Measurements from ENCODE around the gene ENPEP. TPM values are rescaled to one million over a fixed set of nuclear protein-coding genes. Genes with fewer than 3 reads are reported as not detected.
A peak's percentile ranks its signal among the peaks of the same experiment; 100 is the strongest.

The ENPEP gene
- total and polyA plus RNA-seq, 3 experiments from 2014 or later = not detected

DNA sequence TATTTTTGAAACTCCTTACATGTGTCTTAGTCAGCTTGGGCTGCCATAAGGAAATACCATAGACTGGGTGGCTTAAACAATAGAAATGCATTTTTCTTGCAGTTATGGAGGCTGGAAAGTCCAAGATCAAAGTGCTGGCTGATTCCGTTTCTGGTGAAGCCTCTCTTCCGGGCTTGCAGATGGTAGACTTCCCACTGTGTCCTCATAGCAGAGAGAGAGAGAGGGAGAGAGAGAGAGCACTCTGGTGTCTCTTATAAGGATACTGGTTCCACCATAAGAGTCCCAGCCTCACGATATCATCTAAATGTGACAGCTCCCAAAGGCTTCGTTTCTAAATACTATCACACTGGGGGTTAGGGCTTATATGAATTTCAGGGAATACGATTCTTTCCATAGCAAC is 39.7 kb downstream of the ENPEP start:
- H3K27ac ChIP-seq (ENCODE audit: low read depth, low read length) = no peak overlapping the region
- H3K27me3 Mint-ChIP-seq = peaks cover 3 to 7% of the 10 kb centered on the region in 2 donors
- POLR2A ChIA-PET = no interaction called here
- peak overlapping the region; percentile 86 to 98 (median 97) for H3K4me3 Mint-ChIP-seq
- H3K4me1 Mint-ChIP-seq = peaks cover 12 to 18% (median 15%) of the 10 kb centered on the region in 3 donors
- H3K36me3 Mint-ChIP-seq = peaks cover 0 to 3% (median 0%) of the 10 kb centered on the region in 3 donors
- H3K9me3 ChIP-seq (ENCODE audit: low read length) = no peaks in the 10 kb centered on the region
- CTCF ChIA-PET = interaction anchor here (0.8 to 10.8 kb wide), 10 partner anchors 9 to 1107 kb away, joined by 3 to 106 read pairs (median 5); no protein-coding TSS in a partner anchor
- no peaks in the 10 kb centered on the region for H3K27me3 ChIP-seq (ENCODE audit: insufficient read depth, low read length, poor library complexity, severe bottlenecking)
- no peaks in the 10 kb centered on the region for H3K36me3 ChIP-seq (ENCODE audit: insufficient read depth, low read length)
- H3K4me1 ChIP-seq (ENCODE audit: insufficient read depth, low read length) = peaks cover 10% of the 10 kb centered on the region
- H3K9me3 Mint-ChIP-seq = no peaks in the 10 kb centered on the region
- peak overlapping the region; percentile 92 for H3K4me3 ChIP-seq (ENCODE audit: low read length)
- peak in 1 of 5 donors; percentile 2 for DNase-seq
- peak overlapping the region in 6 of 8 donors; percentile 41 to 94 (median 90) for H3K27ac Mint-ChIP-seq

DNA sequence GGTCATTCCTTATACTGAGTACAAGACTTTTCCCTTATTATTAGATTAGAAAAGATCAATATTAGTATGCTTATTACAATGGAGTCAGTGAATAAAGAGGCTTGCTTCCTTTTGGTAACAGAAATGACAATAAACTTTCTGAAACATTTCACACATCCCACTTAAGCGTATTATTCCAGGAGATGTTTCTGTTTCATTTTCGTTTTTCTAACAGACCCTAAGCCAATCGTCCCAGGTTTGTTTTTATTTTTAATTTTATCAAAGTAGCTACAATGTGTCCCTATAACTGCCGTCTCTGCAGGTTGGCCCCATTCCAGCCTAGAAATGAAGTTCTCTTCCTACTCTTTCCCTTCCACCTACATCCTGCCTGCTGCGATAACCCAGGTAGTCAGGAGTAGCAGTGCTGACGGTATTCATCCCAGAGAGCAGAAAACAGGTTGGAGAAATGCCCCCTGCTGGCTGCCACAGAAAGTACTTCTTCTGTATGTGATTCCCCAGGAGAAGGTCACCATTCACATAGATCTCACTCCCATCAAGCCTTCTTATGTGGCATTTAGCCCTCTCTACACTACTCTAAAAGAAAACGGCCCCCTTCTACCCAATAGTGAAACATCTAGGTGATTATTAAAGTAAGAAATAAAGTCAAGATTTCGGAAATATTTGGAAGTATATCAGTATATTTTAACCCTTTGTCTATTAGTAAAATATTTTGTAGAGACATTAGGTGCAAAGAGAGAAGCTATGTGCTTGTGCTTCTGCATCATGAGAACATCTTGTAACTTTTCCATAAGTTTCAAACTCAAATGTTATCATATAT is 40.4 kb downstream of the ENPEP start:
- CTCF ChIA-PET = interaction anchor here (0.6 to 10.8 kb wide), 11 partner anchors 9 to 1108 kb away, joined by 3 to 106 read pairs (median 4); no protein-coding TSS in a partner anchor

DNA sequence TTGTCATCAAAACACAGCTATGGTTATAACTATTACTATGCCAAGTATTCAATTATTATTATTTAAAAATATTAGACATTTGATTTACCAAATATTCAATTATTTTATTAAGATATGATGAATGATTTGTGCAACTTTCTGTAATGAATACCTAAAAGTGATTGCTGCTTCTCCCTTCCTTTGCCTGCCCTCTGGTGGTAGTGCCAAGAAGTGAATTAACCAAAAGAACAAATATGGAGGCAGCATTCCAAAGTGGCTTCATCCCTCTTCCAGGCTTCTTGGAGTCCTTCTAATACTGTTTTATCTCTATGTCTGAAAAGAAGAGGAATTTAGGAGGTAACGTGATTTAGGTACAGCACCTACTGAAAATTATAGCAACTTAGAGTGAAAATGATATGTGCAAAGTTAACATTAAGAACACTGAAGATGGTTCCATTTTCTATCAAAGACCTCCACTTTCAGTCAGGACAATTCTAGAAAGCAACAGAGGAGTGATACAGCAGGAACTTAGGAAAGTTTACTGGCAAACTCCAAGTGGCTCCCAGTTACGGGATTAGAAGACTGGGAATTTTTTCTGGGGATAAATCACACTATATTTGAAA is 43.0 kb downstream of the ENPEP start:
- H3K4me1 Mint-ChIP-seq = peaks cover 12 to 18% (median 15%) of the 10 kb centered on the region in 3 donors
- peaks cover 5 to 26% of the 10 kb centered on the region in 2 donors for H3K27me3 Mint-ChIP-seq
- ChIA-PET POLR2A (interaction anchor here (0.6 kb wide), 1 partner anchor 9 kb away, joined by 3 read pairs; no protein-coding TSS in a partner anchor), CTCF (interaction anchor here (1.1 to 7.9 kb wide), 5 partner anchors 308 to 522 kb away, joined by 3 to 106 read pairs (median 7); no protein-coding TSS in a partner anchor)
- no peak overlapping the region for H3K4me3 ChIP-seq (ENCODE audit: low read length)
- H3K27ac ChIP-seq (ENCODE audit: low read depth, low read length) = no peak overlapping the region
- peaks cover 0 to 3% (median 0%) of the 10 kb centered on the region in 3 donors for H3K36me3 Mint-ChIP-seq
- no peaks in the 10 kb centered on the region for H3K36me3 ChIP-seq (ENCODE audit: insufficient read depth, low read length)
- no peak overlapping the region for H3K4me3 Mint-ChIP-seq
- no peaks in the 10 kb centered on the region for H3K9me3 ChIP-seq (ENCODE audit: low read length)
- DNase-seq = peak in 3 of 5 donors; percentile 6 to 13 (median 11)
- H3K9me3 Mint-ChIP-seq = no peaks in the 10 kb centered on the region
- no peaks in the 10 kb centered on the region for H3K27me3 ChIP-seq (ENCODE audit: insufficient read depth, low read length, poor library complexity, severe bottlenecking)
- no peak overlapping the region for H3K27ac Mint-ChIP-seq
- peaks cover 10% of the 10 kb centered on the region for H3K4me1 ChIP-seq (ENCODE audit: insufficient read depth, low read length)

More for the DNA sequence above, 40.4 kb downstream of the ENPEP start:
- Mint-ChIP-seq H3K4me3 (peak overlapping the region; percentile 86 to 98 (median 97)), H3K9me3 (no peaks in the 10 kb centered on the region), H3K36me3 (peaks cover 0 to 3% (median 0%) of the 10 kb centered on the region in 3 donors), H3K27ac (peak overlapping the region in 7 of 8 donors; percentile 78 to 94 (median 90)), H3K4me1 (peaks cover 12 to 18% (median 15%) of the 10 kb centered on the region in 3 donors), H3K27me3 (peaks cover 3 to 10% of the 10 kb centered on the region in 2 donors)
- peak overlapping the region; percentile 92 for H3K4me3 ChIP-seq (ENCODE audit: low read length)
- no peak overlapping the region for H3K27ac ChIP-seq (ENCODE audit: low read depth, low read length)
- H3K27me3 ChIP-seq (ENCODE audit: insufficient read depth, low read length, poor library complexity, severe bottlenecking) = no peaks in the 10 kb centered on the region
- no peaks in the 10 kb centered on the region for H3K9me3 ChIP-seq (ENCODE audit: low read length)
- DNase-seq = peak; percentile 61 to 76 (median 65)
- peaks cover 10% of the 10 kb centered on the region for H3K4me1 ChIP-seq (ENCODE audit: insufficient read depth, low read length)
- no peaks in the 10 kb centered on the region for H3K36me3 ChIP-seq (ENCODE audit: insufficient read depth, low read length)
- POLR2A ChIA-PET = no interaction called here

DNA sequence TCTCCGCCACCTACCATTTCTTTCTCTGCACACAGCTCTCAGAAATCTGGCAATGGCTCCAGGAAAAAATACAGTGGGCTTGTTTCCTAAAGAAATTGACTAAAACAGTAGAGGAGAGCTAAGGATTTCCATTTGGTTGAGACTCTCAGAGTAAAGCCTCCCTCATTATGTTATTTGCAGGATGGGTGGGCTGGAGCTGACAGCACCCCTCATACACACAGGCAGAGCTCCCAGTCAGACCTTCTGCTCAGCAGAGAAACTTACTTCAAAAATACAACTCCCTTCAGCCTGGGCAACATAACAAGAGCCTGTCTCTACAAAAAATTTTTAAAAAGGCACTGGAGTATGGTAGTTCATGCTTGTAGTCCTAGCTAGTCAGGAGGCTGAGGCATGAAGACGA is 44.9 kb downstream of the ENPEP start:
- no peaks in the 10 kb centered on the region for H3K36me3 ChIP-seq (ENCODE audit: insufficient read depth, low read length)
- H3K4me1 ChIP-seq (ENCODE audit: insufficient read depth, low read length) = peaks cover 1% of the 10 kb centered on the region
- CTCF ChIA-PET = interaction anchor here (1.1 to 2.0 kb wide), 2 partner anchors 10 to 515 kb away, joined by 4 to 5 read pairs; no protein-coding TSS in a partner anchor
- no peak for DNase-seq
- POLR2A ChIA-PET = no interaction called here
- H3K27ac ChIP-seq (ENCODE audit: low read depth, low read length) = no peak overlapping the region
- Mint-ChIP-seq H3K4me1 (peaks cover 4 to 6% (median 5%) of the 10 kb centered on the region in 3 donors), H3K4me3 (no peak overlapping the region), H3K36me3 (peaks cover 0 to 3% (median 0%) of the 10 kb centered on the region in 3 donors), H3K9me3 (no peaks in the 10 kb centered on the region), H3K27me3 (peaks cover 5 to 26% of the 10 kb centered on the region in 2 donors), H3K27ac (no peak overlapping the region)
- H3K27me3 ChIP-seq (ENCODE audit: insufficient read depth, low read length, poor library complexity, severe bottlenecking) = no peaks in the 10 kb centered on the region
- no peaks in the 10 kb centered on the region for H3K9me3 ChIP-seq (ENCODE audit: low read length)
- no peak overlapping the region for H3K4me3 ChIP-seq (ENCODE audit: low read length)

DNA sequence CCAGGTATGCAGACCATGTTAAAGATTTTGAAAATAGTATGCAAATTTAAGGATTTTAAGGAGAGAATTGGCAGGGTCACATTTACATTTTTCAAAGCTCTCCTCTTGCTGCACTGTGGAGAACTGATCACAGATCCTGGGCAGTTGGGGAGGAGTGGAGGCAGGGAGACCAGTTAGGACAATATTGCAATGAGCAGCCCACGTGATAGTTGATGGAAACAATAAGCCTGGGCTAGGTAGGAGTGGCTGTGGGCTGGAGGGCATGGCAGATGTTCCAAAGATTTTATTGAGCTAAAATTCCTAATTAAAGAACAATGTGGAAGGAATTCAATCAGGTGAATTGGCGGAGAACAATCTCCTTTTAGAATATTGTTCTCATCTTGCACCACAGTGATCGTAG is 50.6 kb downstream of the ENPEP start:
- no peak overlapping the region for H3K27ac ChIP-seq (ENCODE audit: low read depth, low read length)
- H3K9me3 ChIP-seq (ENCODE audit: low read length) = no peaks in the 10 kb centered on the region
- H3K4me3 Mint-ChIP-seq = no peak overlapping the region
- H3K9me3 Mint-ChIP-seq = no peaks in the 10 kb centered on the region
- H3K36me3 Mint-ChIP-seq = no peaks in the 10 kb centered on the region
- H3K36me3 ChIP-seq (ENCODE audit: insufficient read depth, low read length) = no peaks in the 10 kb centered on the region
- H3K4me1 ChIP-seq (ENCODE audit: insufficient read depth, low read length) = no peaks in the 10 kb centered on the region
- ChIA-PET POLR2A (interaction anchor here (0.9 kb wide), 1 partner anchor 39 kb away, joined by 3 read pairs; no protein-coding TSS in a partner anchor), CTCF (no interaction called here)
- H3K27me3 Mint-ChIP-seq = peaks cover 10 to 17% of the 10 kb centered on the region in 2 donors
- H3K4me1 Mint-ChIP-seq = peaks cover 6 to 12% (median 7%) of the 10 kb centered on the region in 3 donors
- no peak for DNase-seq
- H3K27ac Mint-ChIP-seq = no peak overlapping the region
- no peaks in the 10 kb centered on the region for H3K27me3 ChIP-seq (ENCODE audit: insufficient read depth, low read length, poor library complexity, severe bottlenecking)
- no peak overlapping the region for H3K4me3 ChIP-seq (ENCODE audit: low read length)

DNA sequence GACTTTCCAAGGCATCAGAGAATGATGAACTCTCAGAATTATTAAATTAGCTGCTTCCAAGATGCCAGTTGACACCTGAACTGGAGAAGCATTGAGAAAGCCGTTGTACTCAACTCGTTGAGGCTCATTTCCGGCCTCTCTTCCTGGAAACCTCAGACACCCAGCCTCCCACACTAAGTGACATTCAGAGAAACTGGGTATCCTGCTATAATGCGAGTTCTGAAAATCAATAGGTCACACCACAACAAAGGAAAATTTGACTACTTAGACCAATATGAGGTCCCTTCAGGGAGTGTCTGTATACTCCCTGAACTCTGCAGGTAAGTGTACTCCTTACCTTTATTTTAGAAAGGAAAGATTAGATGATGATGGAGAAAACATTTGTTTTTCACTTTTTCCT is 51.2 kb downstream of the ENPEP start:
- no peaks in the 10 kb centered on the region for H3K27me3 ChIP-seq (ENCODE audit: insufficient read depth, low read length, poor library complexity, severe bottlenecking)
- Mint-ChIP-seq H3K4me1 (peaks cover 6 to 12% (median 7%) of the 10 kb centered on the region in 3 donors), H3K27me3 (peaks cover 8 to 17% of the 10 kb centered on the region in 2 donors), H3K4me3 (peak overlapping the region in 1 of 7 donors; percentile 34), H3K36me3 (no peaks in the 10 kb centered on the region), H3K9me3 (no peaks in the 10 kb centered on the region), H3K27ac (peak overlapping the region in 1 of 8 donors; percentile 11)
- no peaks in the 10 kb centered on the region for H3K9me3 ChIP-seq (ENCODE audit: low read length)
- no peaks in the 10 kb centered on the region for H3K36me3 ChIP-seq (ENCODE audit: insufficient read depth, low read length)
- H3K4me3 ChIP-seq (ENCODE audit: low read length) = no peak overlapping the region
- POLR2A ChIA-PET = interaction anchor here (0.9 kb wide), 1 partner anchor 39 kb away, joined by 3 read pairs; no protein-coding TSS in a partner anchor
- no peak for DNase-seq
- no peaks in the 10 kb centered on the region for H3K4me1 ChIP-seq (ENCODE audit: insufficient read depth, low read length)
- CTCF ChIA-PET = no interaction called here
- H3K27ac ChIP-seq (ENCODE audit: low read depth, low read length) = no peak overlapping the region

DNA sequence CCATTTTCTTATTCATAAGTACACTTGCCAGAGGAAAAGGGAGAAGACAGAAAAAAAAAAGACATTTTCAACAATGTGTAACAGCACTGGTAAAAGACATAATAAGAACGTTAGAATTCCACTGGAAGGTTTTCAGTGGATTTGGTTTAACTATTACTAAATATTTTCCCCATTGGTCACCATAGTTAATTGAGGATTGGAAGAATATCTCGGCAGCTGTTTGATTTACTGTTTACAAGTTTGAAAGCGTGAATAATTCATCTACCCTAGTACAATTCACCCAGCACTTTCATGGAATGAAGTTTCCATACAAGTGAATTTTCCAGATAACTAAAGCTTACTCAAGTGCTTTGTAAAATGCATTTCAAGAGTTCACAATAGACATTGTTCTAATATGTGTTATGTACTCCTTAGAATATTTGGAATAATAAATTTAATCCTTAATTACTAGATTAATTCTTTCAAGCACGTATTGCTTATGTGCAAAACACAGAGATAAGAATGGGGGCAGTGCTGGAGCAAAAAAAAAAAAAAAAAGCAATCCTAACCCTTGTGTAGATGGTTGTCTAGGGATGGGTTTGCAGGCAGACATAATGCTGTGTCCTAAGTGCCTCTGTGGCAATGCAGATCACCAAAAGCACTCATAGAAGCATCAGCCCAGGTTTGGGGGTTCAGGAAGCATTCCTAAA is 57.1 kb downstream of the ENPEP start:
- no peak for DNase-seq
- no peak overlapping the region for H3K27ac ChIP-seq (ENCODE audit: low read depth, low read length)
- no peaks in the 10 kb centered on the region for H3K27me3 ChIP-seq (ENCODE audit: insufficient read depth, low read length, poor library complexity, severe bottlenecking)
- POLR2A ChIA-PET = no interaction called here
- Mint-ChIP-seq H3K36me3 (peaks cover 0 to 2% (median 0%) of the 10 kb centered on the region in 3 donors), H3K4me1 (peaks cover 0 to 8% (median 2%) of the 10 kb centered on the region in 3 donors), H3K9me3 (no peaks in the 10 kb centered on the region), H3K27me3 (peaks cover 12 to 37% of the 10 kb centered on the region in 2 donors), H3K27ac (no peak overlapping the region), H3K4me3 (peak overlapping the region in 1 of 7 donors; percentile 52)
- no peaks in the 10 kb centered on the region for H3K9me3 ChIP-seq (ENCODE audit: low read length)
- CTCF ChIA-PET = no interaction called here
- H3K4me3 ChIP-seq (ENCODE audit: low read length) = no peak overlapping the region
- H3K4me1 ChIP-seq (ENCODE audit: insufficient read depth, low read length) = no peaks in the 10 kb centered on the region
- H3K36me3 ChIP-seq (ENCODE audit: insufficient read depth, low read length) = no peaks in the 10 kb centered on the region
